HCT116 (cell line): Measurements from ENCODE around the gene CLEC16A. TPM values are rescaled to one million over a fixed set of nuclear protein-coding genes. Genes with fewer than 3 reads are reported as not detected.

Experiments
- ATAC-seq: fragments of 200-7000 bp; cut with Tn5 transposase; 2 replicates; pipeline ENCODE4 v1.9.1; 2020; ENCODE audit warnings: mild to moderate bottlenecking, moderate library complexity
- BruUV-seq: library from RNA; stranded (reverse); fragments of 400-500 nt; replicated peaks from 2 replicates; lab custom pipeline; 2021; lab: Mats Ljungman, UMichigan
- CTCF ChIA-PET: fragments of 300-600 bp; sonication (Branson Sonifier 250); formaldehyde crosslinking; loops from one replicate; lab custom pipeline; 2021; ENCODE audit warnings: antibody characterized with exemption; lab: Charles Lee
- POLR2A ChIA-PET: fragments of 300-600, 350-600 bp; sonication (Branson Sonifier 250); formaldehyde crosslinking; loops from one replicate; lab custom pipeline; 2021; ENCODE audit warnings: antibody characterized with exemption; lab: Charles Lee
- RAD21 ChIA-PET, 2 experiments: fragments of 300-600 bp; sonication (Branson Sonifier 250); formaldehyde crosslinking; loops; one replicate each; lab custom pipeline; 2023; ENCODE audit warnings: low total read pairs in 2 of 2; ENCODE audit not compliant: uncharacterized antibody in 2 of 2, unreplicated experiment in 2 of 2, low non-redundant PET in 1 of 2; lab: Charles Lee
- DNase-seq: peaks from one replicate; pipeline ENCODE4 v3.0.0-alpha.2; 2010; ENCODE audit warnings: low read depth, low spot score
- H2AFZ ChIP-seq: fragments of 200-600 bp; shearing (Covaris generic), sonication (generic); 2 replicates; pipeline ENCODE4 v1.6.1; 2017; ENCODE audit warnings: low read depth, mixed run types, mixed read lengths, antibody characterized with exemption, low read length; ENCODE audit not compliant: poor library complexity, severe bottlenecking
- H3K27ac ChIP-seq: 2 replicates; pipeline ENCODE4 v1.5.1; 2012; ENCODE audit warnings: low read depth, low read length
- H3K27me3 ChIP-seq: fragments of 200-600 bp; sonication (generic); 2 replicates; pipeline ENCODE4 v1.6.1; 2016; ENCODE audit warnings: mixed run types, low read length, mixed read lengths; ENCODE audit not compliant: insufficient read depth
- H3K36me3 ChIP-seq, 2 experiments: fragments of 200-500 bp in 1 of 2; fragments of 200-600 bp in 1 of 2; sonication (Bioruptor generic) in 1 of 2; sonication (generic) in 1 of 2; 2 replicates each; pipeline versions ENCODE4 v1.5.1 to v1.6.1; 2014 to 2016; ENCODE audit warnings: low read length in 2 of 2, inconsistent platforms in 1 of 2, mixed read lengths in 1 of 2, mixed run types in 1 of 2; ENCODE audit not compliant: insufficient read depth in 2 of 2, control insufficient read depth in 1 of 2
- H3K4me1 ChIP-seq, 2 experiments: fragments of 200-600 bp in 1 of 2; sonication (generic) in 1 of 2; 2 replicates each; pipeline versions ENCODE4 v1.5.1 to v1.6.1; 2012 to 2017; ENCODE audit warnings: low read length in 2 of 2, inconsistent platforms in 1 of 2, mild to moderate bottlenecking in 1 of 2, mixed read lengths in 1 of 2, mixed run types in 1 of 2, moderate library complexity in 1 of 2; ENCODE audit not compliant: insufficient read depth in 2 of 2, control insufficient read depth in 1 of 2
- H3K4me2 ChIP-seq: fragments of 200-600 bp; sonication (generic); 2 replicates; pipeline ENCODE4 v1.6.1; 2017; ENCODE audit warnings: mixed run types, low read length, mixed read lengths
- H3K4me3 ChIP-seq, 2 experiments: fragments of 200-600 bp in 1 of 2; sonication (generic) in 1 of 2; replicated peaks in 1 of 2; 2 replicates each; pipeline ENCODE4 v1.5.1; 2011 to 2016; ENCODE audit warnings: low read length in 2 of 2, control low read depth in 1 of 2, low read depth in 1 of 2, mild to moderate bottlenecking in 1 of 2, mixed read lengths in 1 of 2, mixed run types in 1 of 2
- H3K79me2 ChIP-seq: fragments of 200-600 bp; sonication (generic); 2 replicates; pipeline ENCODE4 v1.6.1; 2017; ENCODE audit warnings: mild to moderate bottlenecking, mixed run types, low read length, moderate library complexity, mixed read lengths; ENCODE audit not compliant: insufficient read depth
- H3K9ac ChIP-seq: fragments of 200-600 bp; sonication (generic); 2 replicates; pipeline ENCODE4 v1.6.1; 2016; ENCODE audit warnings: low read length, mixed read lengths
- H3K9me2 ChIP-seq: fragments of 200-600 bp; sonication (generic), shearing (Covaris generic); 2 replicates; pipeline ENCODE4 v1.6.1; 2017; ENCODE audit warnings: mixed run types, mild to moderate bottlenecking, moderate library complexity; ENCODE audit not compliant: insufficient read depth
- H3K9me3 ChIP-seq, 2 experiments: fragments of 200-500 bp in 1 of 2; fragments of 200-600 bp in 1 of 2; sonication (Bioruptor generic) in 1 of 2; sonication (generic) in 1 of 2; 2 replicates each; pipeline ENCODE4 v1.6.1; 2014 to 2017; ENCODE audit warnings: low read length in 2 of 2, mixed read lengths in 2 of 2, inconsistent platforms in 1 of 2, low read depth in 1 of 2, mild to moderate bottlenecking in 1 of 2, mixed run types in 1 of 2, moderate library complexity in 1 of 2; ENCODE audit not compliant: control insufficient read depth in 1 of 2, insufficient read depth in 1 of 2
- H4K20me1 ChIP-seq: fragments of 200-600 bp; sonication (generic), shearing (Covaris generic); 2 replicates; pipeline ENCODE4 v1.6.1; 2017; ENCODE audit warnings: mixed run types, mild to moderate bottlenecking, moderate library complexity; ENCODE audit not compliant: insufficient read depth
- CBX3 ChIP-seq: IDR thresholded peaks from 2 replicates; pipeline ENCODE4 v1.6.1; 2012; ENCODE audit warnings: low read depth
- CTCF ChIP-seq, 3 experiments: fragments of 200-600 bp in 1 of 3; sonication (generic) in 1 of 3; IDR thresholded peaks in 2 of 3; conservative IDR thresholded peaks in 1 of 3; 2 replicates each; pipeline ENCODE4 v1.5.1; 2012 to 2017; ENCODE audit warnings: low read depth in 2 of 3, low read length in 2 of 3, antibody characterized with exemption in 1 of 3, borderline replicate concordance in 1 of 3, control low read depth in 1 of 3, mild to moderate bottlenecking in 1 of 3, mixed read lengths in 1 of 3, mixed run types in 1 of 3, moderate library complexity in 1 of 3; ENCODE audit not compliant: insufficient read depth in 1 of 3
- EGR1 ChIP-seq: IDR thresholded peaks from 2 replicates; pipeline ENCODE4 v1.6.1; 2012; ENCODE audit warnings: low read depth
- ELF1 ChIP-seq: IDR thresholded peaks from 2 replicates; pipeline ENCODE4 v1.6.1; 2012; ENCODE audit warnings: low read depth, borderline replicate concordance
- EZH2 ChIP-seq: fragments of 200-600 bp; sonication (generic); IDR thresholded peaks from 2 replicates; pipeline ENCODE4 v1.6.1; 2017; ENCODE audit warnings: antibody characterized with exemption, mixed run types
- EZH2phosphoT487 ChIP-seq: fragments of 200-600 bp; IDR thresholded peaks from 2 replicates; pipeline ENCODE4 v1.6.1; 2018; ENCODE audit warnings: antibody characterized with exemption, borderline replicate concordance
- FOSL1 ChIP-seq: IDR thresholded peaks from 2 replicates; pipeline ENCODE4 v1.6.1; 2012; ENCODE audit warnings: low read depth
- JUND ChIP-seq: IDR thresholded peaks from 2 replicates; pipeline ENCODE4 v1.6.1; 2012
- POLR2A ChIP-seq: IDR thresholded peaks from 2 replicates; pipeline ENCODE4 v1.7.0; 2011; ENCODE audit warnings: borderline replicate concordance; ENCODE audit not compliant: insufficient read depth, insufficient read length; ENCODE audit errors: extremely low read depth
- POLR2AphosphoS5 ChIP-seq: IDR thresholded peaks from 2 replicates; pipeline ENCODE4 v1.6.1; 2011; ENCODE audit warnings: mild to moderate bottlenecking, low read depth, low read length, moderate library complexity
- RAD21 ChIP-seq: IDR thresholded peaks from 2 replicates; pipeline ENCODE4 v1.6.1; 2012; ENCODE audit warnings: low read depth, mild to moderate bottlenecking
- REST ChIP-seq: IDR thresholded peaks from 2 replicates; pipeline ENCODE4 v1.6.1; 2012; ENCODE audit warnings: low read depth
- SP1 ChIP-seq: IDR thresholded peaks from 2 replicates; pipeline ENCODE4 v1.6.1; 2012; ENCODE audit warnings: low read depth
- SRF ChIP-seq: IDR thresholded peaks from 2 replicates; pipeline ENCODE4 v1.6.1; 2012; ENCODE audit warnings: low read depth
- TCF7L2 ChIP-seq: IDR thresholded peaks from 2 replicates; pipeline ENCODE4 v1.7.0; 2011; ENCODE audit warnings: borderline replicate concordance, inconsistent platforms; ENCODE audit not compliant: insufficient read depth, insufficient read length; ENCODE audit errors: extremely low read depth
- YY1 ChIP-seq: IDR thresholded peaks from 2 replicates; pipeline ENCODE4 v1.6.1; 2011; ENCODE audit warnings: low read length, low read depth, moderate library complexity, mild to moderate bottlenecking; ENCODE audit not compliant: insufficient replicate concordance; ENCODE audit errors: extremely low read depth
- ZFX ChIP-seq: fragments of 450-650 bp; IDR thresholded peaks from 2 replicates; pipeline ENCODE4 v1.6.1; 2017
- ZNF274 ChIP-seq: fragments of 200-500 bp; sonication (Bioruptor generic); IDR thresholded peaks from 2 replicates; pipeline ENCODE4 v1.6.1; 2014; ENCODE audit warnings: mild to moderate bottlenecking, low read depth, low read length, inconsistent platforms
- intact Hi-C: fragments of 100-400 bp; cut with micrococcal nuclease; formaldehyde crosslinking; loops from 2 replicates; pipeline ENCODE4 v1.10.0; 2022
- total RNA-seq: library from RNA; stranded (reverse); gene quantifications from one replicate; pipeline ENCODE4 v1.2.1, GENCODE V29; 2021; ENCODE audit not compliant: unreplicated experiment

Gene CLEC16A
- total RNA-seq, 1 experiment from 2014 or later: 18.0 TPM

GRCh38 chr16:10926094-10926493, 18.3 kb upstream of the CLEC16A start:
- intact Hi-C loops: no loop called here
- no peak overlapping the region for H3K4me3 ChIP-seq
- no peaks in the 10 kb centered on the region for H4K20me1 ChIP-seq
- H3K9me3 ChIP-seq: no peaks in the 10 kb centered on the region
- H3K27me3 ChIP-seq: no peaks in the 10 kb centered on the region
- no peak overlapping the region for H3K27ac ChIP-seq
- H3K4me1 ChIP-seq: peaks cover 0 to 21% of the 10 kb centered on the region in 2 experiments; a peak in 2 of 4 replicates
- 0 out of 2 replicates have a peak, but pooled peaks cover 5% of the 10 kb centered on the region for H3K79me2 ChIP-seq
- DNase-seq: no peak
- ChIA-PET CTCF (no interaction called here), RAD21 (interaction anchor here in 1 of 2 experiments (0.6 kb wide), 1 partner anchor 189 kb away, joined by 3 read pairs; no protein-coding TSS in a partner anchor), POLR2A (no interaction called here)
- BruUV-seq: no TSS peak
- H3K4me2 ChIP-seq: no peak overlapping the region
- H3K9ac ChIP-seq: no peak overlapping the region
- H2AFZ ChIP-seq: no peak overlapping the region
- TF ChIP-seq ZNF274 (no peak), EZH2 (no peak), SRF (no peak), REST (no peak), FOSL1 (no peak), ZFX (no peak), JUND (no peak), ELF1 (no peak), EZH2phosphoT487 (no peak), TCF7L2 (no peak), SP1 (no peak), EGR1 (no peak), POLR2AphosphoS5 (no peak), POLR2A (no peak), RAD21 (no peak), YY1 (no peak), CTCF (IDR thresholded peaks at IDR 0.05 in 2 of 3, conservative IDR thresholded peaks at IDR 0.05 in 1 of 3; ENCODE audit: borderline replicate concordance in 1 of 3, insufficient read depth in 1 of 3, low read depth in 2 of 3, low read length in 2 of 3) (no peak), CBX3 (no peak)
- ATAC-seq: no peak
- H3K36me3 ChIP-seq: peaks cover 5% of the 10 kb centered on the region in 2 experiments; a peak in 3 of 4 replicates
- H3K9me2 ChIP-seq: no peaks in the 10 kb centered on the region
